ENCODE data around the gene CNTNAP2.

DNA sequence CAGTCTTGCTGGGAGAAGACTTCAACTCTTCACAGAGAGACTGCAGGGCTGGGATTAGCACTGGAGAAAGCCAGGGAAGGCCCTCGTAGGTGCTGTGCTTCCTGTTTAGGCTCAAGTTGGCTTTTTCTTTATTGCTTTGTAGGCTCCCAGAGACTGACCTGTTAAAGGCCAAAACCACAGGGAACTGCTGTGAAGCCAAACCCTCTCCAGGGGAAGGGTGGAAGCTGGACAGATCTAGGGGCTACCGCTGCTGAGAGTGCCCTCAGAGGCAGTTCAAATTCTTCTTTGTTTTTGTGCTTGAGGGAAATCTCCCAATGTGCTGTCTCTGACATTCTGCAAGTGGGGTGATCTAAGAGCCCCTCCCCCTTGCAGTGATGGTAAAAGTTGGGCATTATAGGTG is 198.4 kb downstream of the CNTNAP2 start:
- TF ChIP-seq, protein P1, sequence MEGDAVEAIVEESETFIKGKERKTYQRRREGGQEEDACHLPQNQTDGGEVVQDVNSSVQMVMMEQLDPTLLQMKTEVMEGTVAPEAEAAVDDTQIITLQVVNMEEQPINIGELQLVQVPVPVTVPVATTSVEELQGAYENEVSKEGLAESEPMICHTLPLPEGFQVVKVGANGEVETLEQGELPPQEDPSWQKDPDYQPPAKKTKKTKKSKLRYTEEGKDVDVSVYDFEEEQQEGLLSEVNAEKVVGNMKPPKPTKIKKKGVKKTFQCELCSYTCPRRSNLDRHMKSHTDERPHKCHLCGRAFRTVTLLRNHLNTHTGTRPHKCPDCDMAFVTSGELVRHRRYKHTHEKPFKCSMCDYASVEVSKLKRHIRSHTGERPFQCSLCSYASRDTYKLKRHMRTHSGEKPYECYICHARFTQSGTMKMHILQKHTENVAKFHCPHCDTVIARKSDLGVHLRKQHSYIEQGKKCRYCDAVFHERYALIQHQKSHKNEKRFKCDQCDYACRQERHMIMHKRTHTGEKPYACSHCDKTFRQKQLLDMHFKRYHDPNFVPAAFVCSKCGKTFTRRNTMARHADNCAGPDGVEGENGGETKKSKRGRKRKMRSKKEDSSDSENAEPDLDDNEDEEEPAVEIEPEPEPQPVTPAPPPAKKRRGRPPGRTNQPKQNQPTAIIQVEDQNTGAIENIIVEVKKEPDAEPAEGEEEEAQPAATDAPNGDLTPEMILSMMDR (conservative IDR thresholded peaks at IDR 0.05 in 1 of 2, IDR thresholded peaks at IDR 0.05 in 1 of 2; ENCODE audit: low read depth in 1 of 2, low read length in 2 of 2), result no peak
- TF ChIP-seq EZH2 (IDR thresholded peaks at IDR 0.05; ENCODE audit: low read length, missing control alignments), result no peak

Data from fibroblast of lung (primary cell).